HG03520 (cell line): ENCODE data around the gene RLF.

ENCODE experiments used
- ATAC-seq: cut with Tn5 transposase; IDR thresholded peaks from one replicate; pipeline ENCODE4 v1.9.1; 2021; ENCODE audit warnings: mild to moderate bottlenecking, moderate library complexity; ENCODE audit not compliant: unreplicated experiment

RLF gene

GRCh38 chr1:40267767-40268187 lies 106.6 kb downstream of the RLF start:
- no peak for ATAC-seq

GRCh38 chr1:40268211-40268610 lies 107.0 kb downstream of the RLF start:
- ATAC-seq = no peak

- ATAC-seq = no peak
These were observed 109.1 kb downstream of the RLF start for GRCh38 chr1:40270152-40270834.

- no peak for ATAC-seq
These were observed 111.5 kb downstream of the RLF start for GRCh38 chr1:40272653-40273213.

GRCh38 chr1:40273547-40274166 lies 112.5 kb downstream of the RLF start:
- no peak for ATAC-seq

- ATAC-seq = no peak
These were observed 113.1 kb downstream of the RLF start for GRCh38 chr1:40274331-40274730.

- no peak for ATAC-seq
These were observed 114.9 kb downstream of the RLF start for GRCh38 chr1:40276122-40276521.

- ATAC-seq = no peak
These were observed 120.7 kb downstream of the RLF start for GRCh38 chr1:40281853-40282252.
